Dedifferentiated amniotic fluid mesenchymal stem cell (primary cell): ENCODE data around the gene HEBP2.
A peak's percentile ranks its signal among the peaks of the same experiment; 100 is the strongest.
"Not testable (repeated sequence)": the region's sequence is repeated elsewhere in the genome, so short reads cannot be mapped to it uniquely, and the experiment has no call there.

Experiments
- DNase-seq: peaks from one replicate; pipeline ENCODE4 v3.0.0-alpha.2; 2016; ENCODE audit errors: extremely low spot score

Gene HEBP2

DNA sequence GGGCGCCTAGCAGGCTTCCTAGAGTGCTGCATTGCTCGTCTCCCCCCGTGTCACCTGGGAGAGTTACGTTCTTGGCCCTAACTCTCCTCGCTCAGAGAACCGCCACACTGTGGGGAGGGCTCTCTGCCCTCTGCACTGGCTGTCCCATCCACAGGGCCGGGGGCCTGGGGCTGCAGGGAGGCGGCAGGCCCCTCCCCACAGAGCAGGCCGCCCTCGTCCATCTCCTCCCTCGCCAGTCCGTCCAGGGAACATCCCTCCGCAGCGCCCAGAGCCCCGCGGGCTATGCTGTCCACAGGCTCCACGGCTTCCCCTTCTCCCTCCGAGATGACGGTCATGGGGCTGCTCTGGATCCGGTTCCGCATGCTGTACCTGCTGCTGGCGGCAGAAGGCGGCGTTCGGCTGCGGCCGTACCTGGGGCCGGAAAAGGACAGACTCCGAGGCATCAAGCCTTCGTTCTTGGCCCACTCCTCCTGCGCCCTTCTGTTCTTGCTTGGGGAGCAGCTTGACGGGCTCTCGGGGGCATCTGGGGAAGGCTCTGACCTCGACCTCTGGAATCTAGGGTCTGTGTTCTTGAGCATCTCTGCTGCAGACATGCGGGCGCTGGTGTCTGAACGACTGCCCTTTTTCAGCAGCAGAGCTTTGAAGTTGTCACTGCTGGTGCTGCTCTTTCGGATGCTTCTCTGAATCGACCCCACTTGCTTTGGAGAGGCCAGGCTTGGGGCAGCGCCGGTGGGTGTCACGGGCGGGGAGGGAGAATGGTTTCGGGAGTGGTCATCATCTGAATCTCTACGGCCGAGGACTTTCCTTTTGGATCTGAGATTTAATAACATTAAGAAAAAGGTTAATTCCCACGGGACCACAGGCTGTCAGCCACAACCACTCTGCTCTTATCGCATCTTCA is 20.2 kb downstream of the HEBP2 start:
- no peak for DNase-seq

DNA sequence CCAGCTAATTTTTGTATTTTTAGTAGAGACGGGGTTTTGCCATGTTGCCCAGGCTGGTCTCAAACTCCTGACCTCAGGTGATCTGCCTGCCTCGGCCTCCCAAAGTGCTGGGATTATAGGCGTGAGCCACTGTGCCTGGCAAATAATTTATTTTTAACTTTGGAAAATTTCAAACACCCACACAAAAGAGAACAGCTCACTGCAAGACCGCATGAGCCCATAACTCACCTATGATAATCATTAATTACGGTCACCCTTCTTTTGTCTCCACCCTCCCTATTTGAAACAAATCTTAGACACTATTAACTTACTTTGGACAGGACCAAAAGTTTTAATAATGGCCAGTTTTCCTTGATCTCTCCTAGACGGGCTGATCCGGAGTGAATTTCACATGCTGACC is 21.2 kb downstream of the HEBP2 start:
- not testable (repeated sequence) for DNase-seq

DNA sequence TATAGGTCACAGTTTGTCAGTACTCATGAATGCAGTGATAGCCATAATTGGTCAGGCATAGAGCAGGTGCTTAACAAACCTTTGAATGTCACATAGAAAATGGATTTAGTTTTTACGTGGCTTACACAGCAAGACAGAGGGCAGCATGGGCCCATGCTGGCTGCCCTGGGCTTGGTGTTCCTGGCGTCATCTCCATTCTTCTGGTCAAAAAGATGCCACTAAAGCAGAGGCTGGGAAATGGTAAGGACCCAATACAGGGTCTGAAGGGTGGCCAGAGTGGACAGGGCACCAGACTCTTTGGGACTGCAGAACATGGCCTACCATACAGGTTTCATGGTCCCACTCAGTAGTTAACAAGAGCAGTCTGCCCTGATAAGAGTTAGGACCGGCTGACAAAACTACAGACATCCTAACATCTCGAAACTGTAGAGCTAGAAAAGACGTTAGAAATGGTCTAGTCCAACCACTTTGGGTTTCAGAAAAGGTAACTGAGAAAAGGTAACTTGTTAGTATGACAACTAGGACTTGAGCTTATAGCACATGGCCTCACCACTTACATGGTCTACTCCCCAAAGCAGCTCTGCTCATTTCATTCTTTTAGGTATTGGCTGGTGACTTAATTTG is 22.6 kb downstream of the HEBP2 start:
- no peak for DNase-seq

DNA sequence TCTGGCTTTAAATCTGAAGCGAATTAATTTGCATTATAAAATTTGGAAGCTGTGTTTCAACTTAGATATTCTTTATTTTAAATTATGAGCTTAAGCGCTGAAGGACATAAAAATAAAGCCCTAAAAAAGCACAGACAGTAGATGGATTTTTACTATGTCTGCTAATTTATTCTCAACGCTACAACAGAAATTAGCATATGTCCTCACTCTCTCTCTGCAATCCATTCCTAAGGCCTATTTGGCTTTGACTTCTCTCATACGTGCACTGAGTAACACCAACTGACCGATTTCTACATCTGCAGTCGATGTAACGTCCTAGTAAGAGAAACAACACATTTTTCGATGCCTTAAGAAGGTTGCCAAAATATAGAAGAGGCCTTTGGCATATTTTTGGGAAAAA is 23.7 kb downstream of the HEBP2 start:
- DNase-seq, result no peak

DNA sequence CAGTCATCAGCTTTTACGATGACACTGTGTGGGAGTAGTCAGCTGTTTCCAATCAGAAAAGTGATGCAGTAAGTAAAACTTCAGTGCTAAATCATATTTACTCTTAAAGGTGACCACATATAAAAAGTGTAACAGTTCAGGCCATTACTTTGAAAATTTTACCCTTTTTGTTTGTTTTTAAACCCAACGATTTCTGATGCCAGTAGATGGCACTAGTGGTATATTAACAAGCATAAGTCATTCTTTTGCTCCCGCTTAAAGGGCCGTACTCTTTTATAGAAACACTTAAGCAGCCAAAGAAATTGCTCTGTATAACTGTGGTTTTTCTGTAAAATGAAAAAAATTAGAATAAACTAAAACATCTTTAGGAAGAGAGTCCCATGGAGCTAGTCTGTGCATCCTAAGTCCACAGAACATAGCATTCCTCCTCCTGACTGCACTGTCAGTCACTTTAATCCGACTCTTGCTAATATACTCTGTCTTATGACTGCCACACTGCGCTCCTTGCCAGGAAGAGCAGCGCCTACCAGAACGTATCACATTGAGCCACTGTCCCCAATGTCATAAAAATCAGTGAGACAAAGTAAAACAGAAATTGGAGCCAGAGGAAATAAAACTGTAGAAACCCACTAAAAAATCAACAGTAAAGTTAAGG is 25.0 kb downstream of the HEBP2 start:
- DNase-seq, result peak; percentile 79

DNA sequence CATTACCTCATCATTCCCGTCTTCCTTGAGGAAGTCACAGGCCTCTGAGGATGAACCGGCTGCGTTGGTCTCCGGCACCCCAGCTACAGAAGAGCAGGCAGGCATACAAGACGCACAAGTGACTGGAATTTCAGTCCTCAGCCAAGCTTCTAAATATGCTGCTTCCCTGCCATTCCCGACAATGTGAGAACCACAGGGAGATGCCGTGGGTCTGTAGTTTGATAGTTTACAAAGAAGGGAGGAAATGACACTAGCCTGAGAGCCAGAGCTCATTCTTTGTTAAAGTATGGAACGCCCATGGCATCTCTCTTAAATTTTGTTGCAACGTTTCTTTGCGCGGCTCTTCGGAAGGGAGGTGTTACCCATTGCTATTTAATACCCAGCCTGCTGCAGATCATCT is 25.7 kb downstream of the HEBP2 start:
- DNase-seq, result no peak

DNA sequence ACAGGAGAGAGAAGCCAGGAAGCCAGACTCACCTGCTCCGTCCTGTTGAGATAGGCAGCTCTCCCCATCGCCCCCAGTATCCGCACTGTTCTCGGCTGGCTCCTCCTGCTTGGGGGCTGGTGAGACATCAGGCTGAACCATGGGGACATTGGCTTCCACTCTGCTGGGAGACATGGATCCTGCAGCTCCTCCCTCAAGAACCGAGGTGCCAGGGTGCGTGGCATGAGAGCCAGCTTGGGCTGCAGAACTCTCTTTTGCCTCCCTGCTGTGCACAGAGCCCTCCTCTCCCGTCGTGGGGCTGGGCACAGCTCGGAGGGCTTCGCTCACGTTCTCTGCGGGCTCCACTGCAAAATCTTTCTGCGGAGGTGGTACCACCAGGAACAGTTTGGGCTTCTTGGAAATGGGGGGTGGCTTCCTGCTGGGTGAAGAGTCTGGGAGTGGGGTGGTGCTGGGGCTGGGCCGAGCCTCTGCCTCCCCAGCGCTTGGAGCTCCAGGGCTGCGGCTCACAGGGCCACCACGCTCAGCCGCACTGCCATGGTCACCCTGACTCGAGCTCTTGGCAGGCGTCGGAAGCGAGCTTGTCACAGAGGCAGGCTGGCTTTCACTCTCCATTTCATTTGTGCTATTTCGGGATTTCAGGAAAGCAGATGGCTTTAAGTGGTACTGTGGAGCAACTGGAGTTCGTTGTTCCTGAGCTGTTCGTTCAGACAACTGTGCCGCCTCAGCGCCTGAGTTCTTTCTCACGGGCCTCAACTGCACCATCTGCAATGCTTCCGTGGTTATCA is 26.5 kb downstream of the HEBP2 start:
- no peak for DNase-seq

DNA sequence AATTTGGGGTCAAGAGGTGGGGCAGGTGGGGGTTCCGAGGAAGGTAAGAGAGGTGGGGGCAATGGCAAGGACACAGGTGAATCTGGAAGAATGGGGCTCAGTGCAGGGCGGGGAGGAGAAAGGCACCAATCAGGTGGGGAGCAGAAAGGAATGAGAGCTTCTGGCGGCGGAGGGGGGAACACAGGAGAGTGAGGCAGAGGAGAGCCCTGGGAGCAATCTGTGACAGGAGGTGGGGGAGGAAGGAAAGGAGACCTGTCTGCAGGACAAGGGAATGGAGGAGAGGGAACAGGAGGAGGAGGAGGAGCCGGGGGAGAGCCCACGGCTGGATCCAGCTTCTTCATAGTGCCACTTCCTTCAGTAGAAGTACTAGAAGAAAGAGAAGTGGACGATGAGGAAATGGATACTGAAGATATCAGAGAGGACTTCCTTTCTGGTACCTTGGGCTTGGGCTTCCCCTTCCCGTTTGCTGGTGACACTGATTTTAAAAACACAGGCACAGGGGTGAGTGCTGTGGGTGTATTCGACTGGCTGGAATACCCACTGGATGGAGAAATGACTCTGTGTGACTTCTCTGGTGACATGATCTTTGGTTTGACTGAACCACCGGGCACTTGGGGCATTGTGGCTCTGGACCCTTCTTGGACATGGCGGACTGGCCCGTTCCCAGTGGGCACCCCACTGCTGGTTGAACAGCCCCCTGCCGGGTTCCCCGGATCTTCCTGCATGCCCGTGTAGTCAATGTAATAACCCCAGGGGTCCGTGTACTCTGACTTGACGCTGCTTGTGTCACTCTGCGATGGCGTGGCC is 27.4 kb downstream of the HEBP2 start:
- DNase-seq, result no peak

DNA sequence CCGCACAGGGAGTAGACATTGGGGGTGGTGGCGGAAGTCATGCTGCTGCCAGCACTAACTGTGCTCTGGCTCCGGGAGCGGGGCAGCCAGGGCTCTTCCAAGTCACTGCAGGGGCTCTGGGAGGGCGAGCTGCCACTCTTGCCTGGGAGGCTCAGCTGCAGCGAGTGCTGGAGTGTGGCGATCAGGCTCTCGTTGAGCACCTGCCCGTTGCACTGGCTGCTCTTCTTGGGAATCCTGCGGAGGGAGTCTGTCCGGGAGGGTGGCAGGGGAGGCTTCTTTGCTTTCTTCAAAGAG is 28.0 kb downstream of the HEBP2 start:
- DNase-seq, result no peak

DNA sequence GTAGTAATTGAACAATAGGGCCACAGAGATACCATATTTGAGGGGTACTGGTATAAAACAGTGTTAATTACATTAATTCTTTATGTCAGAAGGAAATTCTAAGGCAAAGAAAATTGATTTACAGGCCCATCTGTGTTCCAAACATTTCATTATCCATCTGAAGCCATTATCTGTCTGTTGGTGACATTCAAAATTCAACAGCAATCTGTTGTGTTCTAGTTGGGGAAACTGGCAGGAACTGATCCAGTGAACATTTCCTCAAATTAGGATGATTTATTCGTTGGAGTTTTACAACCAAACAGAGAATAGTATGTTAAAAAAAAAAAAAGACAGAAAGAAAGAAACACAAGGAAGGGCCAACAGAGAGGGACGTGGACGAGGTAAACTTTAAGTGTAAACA is 30.1 kb downstream of the HEBP2 start:
- no peak for DNase-seq

DNA sequence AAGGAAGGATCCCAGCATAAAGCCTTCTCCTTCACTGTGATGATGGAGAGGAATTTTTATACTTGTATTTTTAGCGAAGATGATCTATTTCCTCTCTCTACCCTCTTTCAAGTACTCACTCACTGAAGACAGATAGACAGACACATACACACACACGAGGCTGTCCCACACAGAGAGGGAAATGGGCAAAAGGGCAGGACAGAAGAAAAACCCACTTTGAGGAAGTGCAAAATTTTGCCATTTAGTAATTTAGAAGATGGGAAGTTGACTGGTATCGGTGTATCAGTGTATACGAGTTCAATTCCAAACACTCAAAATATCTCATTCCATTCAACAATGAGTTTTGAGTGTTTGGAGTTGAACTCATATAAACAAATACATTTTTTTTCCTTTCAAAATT is 30.9 kb downstream of the HEBP2 start:
- DNase-seq, result no peak

DNA sequence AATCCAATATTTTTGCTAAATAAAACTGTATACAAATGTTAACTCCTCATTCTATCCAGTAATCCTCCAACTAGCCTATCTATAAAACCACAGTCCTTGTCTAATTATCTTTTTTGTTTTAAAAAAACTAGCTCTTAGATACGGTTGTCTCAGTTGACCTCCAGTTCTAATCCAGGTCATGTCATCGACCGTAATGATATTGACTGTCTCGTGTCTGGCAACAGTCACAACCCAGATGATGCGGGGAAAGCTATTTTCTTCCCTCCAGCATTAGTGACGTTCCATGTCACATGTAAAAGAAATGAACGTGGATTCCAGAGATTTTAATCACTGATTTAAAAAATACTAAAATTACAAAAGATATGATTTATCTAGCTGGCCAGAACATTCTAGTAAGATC is 35.5 kb downstream of the HEBP2 start:
- DNase-seq, result no peak

DNA sequence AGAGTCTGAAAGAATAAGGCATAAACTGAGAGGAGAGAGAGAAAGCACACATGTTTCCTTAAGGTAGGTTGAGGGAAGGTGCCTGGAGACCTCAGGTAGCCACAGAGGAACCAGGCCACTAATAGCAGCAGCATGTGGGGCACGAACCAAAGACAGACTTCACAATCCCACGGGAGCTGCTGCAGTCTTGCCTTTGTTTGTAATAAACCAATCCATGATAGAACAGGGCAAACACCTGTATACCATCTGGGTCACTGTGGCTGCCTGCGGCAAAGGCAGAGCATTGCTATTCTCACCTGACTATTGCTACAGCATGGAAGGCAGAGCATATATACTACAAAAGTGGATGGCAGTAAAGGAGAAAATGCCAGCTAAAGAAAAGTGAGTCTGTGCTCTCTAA is 36.3 kb downstream of the HEBP2 start:
- no peak for DNase-seq

DNA sequence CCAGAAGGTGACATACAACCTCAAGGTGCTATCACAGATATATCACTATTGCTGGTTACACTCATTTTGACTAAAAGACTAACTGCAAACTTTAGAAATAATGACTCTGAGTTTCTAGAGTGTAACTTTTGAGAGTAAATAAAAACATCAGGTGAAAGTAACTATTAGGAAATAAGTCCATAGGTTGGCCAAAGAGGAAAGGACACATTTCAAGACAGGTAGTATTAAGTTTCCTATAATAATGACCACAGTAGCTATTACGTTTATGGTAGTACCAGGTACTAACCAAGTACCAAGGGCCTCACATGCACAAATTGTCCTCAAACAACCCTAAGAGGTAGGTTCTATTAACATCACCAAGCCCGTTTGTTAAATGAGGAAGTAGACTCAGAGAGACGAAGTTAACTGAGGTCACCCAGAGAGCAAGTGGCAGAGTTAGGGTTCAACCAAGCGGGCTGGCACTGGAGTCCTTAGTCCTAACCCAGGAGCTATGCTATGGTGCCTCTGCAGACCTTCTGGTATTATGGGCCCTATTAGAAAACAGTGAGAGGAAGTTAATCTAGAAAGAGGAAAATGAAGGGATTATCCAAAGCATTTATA is 36.8 kb downstream of the HEBP2 start:
- DNase-seq, result no peak

DNA sequence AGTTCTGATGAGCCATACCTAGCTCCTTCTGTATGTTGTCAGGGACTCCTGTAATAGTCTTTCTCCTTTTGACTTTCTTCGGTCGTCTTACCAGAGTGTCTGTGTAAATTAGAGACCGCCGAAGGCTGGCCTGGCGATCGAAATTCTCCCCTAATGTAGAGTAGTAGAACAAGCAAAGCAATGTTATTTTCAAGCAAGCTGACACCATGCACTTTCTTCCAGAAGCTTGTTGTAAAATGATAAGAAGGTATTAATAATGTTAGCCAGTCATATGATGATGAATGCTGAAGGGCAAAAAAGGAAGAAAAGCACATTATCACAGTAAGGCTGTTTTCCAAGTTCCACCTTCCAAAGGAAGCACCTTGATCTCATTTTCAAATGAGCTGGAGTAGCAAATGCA is 37.9 kb downstream of the HEBP2 start:
- DNase-seq, result no peak

DNA sequence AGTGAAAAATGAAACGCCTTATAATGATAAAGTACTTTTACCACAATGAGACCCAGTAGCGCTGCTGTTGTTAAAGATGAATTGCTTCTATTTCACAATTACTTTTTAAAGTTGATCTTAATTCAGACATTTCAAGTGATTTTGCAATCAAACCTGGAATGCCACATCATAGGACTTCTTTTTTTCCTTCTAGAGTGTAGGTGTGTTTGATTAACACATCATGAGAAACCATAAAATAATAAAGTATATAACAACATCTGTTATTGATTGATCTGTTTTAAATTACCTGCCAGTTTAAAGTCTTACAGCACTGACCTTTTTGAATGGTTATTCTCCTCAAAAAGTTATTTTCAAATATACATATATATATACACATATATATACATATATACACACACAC is 38.6 kb downstream of the HEBP2 start:
- DNase-seq, result no peak

DNA sequence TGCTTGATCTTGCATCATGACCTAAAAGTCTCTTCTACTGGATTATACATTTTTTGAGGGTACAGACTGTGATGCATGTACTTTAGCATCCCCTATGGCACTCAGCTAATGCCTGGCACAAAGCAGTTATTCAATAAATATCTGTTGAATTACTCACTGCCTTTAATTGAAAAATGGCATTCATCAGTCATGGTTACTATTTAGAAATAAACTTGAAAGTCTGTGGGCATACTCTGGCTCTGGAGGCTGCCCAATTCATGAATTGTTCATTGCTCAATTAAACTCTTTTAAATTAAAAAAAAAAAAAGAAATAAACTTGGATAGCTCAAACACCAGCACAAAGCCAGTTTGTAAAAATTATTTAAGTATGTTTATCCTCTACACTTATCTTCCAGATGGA is 40.0 kb downstream of the HEBP2 start:
- DNase-seq, result no peak

DNA sequence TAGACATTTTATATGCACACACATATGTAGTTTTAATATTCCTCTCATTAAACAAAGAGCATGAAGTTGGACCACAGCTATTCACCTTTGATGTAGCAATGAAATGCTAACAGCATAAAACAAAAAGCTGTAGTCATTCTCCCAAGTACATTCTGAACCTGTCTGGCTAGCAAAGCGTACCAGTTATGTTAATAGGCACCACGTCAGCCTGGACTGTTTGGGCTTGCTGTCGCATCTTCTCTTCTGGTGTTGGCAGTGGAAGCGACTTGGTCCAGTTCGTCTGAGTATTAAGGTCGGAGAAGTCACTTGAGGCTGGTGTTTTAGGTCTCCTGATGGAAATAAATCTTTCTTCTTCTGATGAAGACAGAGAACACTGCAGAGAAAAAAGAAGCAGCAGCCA is 42.8 kb downstream of the HEBP2 start:
- no peak for DNase-seq

DNA sequence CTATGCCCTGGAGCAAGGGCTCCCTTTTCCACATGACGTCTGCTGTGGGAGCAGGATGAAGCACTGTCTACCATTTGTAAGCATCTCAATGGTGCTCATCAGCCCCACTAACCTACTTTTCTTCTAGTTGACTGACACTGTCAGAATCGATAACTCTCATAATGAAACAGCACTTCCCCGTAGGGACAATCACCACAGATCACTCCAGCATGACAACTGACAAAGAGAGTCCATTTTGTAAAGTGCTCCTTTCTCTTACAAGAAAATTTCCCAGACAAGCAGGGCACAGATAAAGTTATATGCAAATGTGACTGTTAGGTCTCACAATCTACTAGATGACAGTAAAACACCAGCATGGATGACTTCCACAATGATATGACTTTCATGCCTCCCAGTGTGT is 46.4 kb downstream of the HEBP2 start:
- no peak for DNase-seq

DNA sequence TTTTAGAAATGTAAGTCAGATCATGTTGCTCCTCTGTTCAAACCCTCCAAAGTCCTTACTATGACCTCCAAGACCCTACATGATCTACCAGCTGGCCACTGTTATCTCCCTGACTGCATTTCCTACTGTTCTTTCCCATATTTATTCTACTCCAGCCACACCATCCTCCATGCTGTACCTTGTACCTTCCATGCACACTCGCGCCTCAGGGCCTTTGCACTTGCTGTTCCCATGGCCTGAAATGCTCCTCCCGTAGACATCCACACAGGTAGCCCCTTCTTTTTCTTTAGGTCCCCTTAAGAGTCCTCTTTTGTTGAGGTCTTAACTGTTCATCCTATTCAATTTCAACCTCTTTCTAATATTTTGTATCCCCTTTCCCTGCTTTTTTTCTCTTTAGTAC is 47.0 kb downstream of the HEBP2 start:
- no peak for DNase-seq
